GM18511 (cell line): Measurements from ENCODE around the gene PCMTD2.
"Not testable (repeated sequence)": the region's sequence is repeated elsewhere in the genome, so short reads cannot be mapped to it uniquely, and the experiment has no call there.

ENCODE experiments used
- ATAC-seq: cut with Tn5 transposase; IDR thresholded peaks from one replicate; pipeline ENCODE4 v1.9.1; 2021; ENCODE audit warnings: mild to moderate bottlenecking, moderate library complexity; ENCODE audit not compliant: unreplicated experiment

Gene PCMTD2

DNA sequence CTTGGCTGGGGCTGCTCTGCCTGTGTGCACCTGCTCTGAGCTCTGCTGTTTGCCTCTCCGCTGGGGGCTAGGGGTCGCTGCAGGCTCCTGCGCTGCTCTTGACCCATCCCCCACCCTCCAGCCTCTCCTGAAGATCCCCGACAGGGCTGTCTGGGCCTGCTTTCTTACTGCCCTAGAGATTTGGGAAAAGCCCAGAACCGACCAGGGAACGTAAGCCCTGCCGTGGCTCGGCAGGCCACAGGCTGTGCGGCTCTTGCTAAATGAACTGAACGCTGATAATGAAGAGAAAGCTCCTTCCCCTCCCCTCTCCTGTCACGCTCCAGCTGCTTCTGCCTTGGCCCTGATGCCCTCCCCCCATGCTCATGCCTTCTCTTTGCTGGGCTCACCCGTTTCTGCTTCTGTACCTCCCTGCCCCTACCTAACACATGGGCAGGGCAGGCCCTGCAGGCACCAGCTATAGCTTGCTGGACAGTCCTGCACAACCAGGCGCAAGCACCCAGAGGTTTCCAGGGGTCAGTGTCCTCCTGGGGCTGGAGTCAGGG lies 32.0 kb upstream of the PCMTD2 start:
- ATAC-seq: no peak

DNA sequence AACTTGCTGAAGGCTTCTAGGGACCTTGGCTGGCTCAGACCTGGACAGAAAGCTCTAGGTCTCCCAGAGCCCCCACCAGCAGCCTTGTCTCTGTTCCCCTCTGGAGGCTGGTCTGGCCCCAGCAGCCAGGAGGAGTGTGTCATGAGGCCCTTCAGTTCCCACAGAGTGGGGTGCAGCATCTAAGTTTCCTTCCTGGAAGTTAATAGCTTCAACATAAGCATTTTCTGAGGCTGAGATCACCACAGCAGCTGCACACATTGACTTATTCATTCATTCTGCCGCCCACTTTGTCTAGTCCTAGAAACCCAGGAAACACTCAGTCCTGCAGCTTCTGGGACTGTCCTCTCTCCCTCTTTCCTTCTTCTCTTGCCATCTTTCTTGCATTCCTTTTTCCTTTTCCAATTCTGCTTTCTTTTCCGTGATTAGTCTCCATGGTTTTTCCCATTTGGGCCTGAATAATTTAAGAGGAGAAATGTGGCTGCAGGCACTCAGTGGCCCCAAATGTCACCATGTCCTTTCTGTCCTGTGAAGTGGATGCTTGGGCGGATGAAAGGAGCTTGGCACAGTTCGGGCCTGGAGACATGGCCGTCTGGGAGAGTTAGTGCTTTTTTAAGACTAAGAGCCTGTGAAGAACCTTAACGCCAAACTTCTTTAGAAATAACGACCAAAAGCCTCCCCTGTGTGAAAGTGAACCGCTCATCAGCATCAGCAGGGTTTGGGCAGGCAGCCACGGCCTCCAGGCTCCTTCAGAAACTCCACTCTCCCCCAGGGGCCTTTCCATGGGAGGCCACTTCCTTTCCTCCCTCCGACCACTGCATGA lies 31.0 kb upstream of the PCMTD2 start:
- no peak for ATAC-seq

DNA sequence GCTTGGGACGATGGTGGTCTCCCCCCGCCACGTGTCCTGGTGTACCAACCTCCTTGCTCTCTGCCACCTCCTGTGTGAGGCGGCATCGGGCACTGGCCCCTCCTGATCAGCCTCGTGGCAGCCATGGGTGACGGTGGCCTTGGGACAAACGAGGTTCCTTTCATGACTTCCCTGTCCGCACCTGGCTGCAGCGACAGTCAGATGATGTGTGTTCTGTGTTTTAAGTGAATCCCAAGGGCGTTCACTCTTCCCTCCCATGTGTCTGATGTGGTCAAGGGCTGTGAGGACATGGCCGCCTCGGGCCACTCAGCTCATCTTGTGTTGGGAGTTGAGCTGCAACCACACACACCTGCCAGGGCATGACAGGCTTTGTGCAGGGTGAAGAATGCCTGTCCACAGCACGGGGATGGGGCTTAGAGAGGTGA lies 30.4 kb upstream of the PCMTD2 start:
- ATAC-seq: no peak

DNA sequence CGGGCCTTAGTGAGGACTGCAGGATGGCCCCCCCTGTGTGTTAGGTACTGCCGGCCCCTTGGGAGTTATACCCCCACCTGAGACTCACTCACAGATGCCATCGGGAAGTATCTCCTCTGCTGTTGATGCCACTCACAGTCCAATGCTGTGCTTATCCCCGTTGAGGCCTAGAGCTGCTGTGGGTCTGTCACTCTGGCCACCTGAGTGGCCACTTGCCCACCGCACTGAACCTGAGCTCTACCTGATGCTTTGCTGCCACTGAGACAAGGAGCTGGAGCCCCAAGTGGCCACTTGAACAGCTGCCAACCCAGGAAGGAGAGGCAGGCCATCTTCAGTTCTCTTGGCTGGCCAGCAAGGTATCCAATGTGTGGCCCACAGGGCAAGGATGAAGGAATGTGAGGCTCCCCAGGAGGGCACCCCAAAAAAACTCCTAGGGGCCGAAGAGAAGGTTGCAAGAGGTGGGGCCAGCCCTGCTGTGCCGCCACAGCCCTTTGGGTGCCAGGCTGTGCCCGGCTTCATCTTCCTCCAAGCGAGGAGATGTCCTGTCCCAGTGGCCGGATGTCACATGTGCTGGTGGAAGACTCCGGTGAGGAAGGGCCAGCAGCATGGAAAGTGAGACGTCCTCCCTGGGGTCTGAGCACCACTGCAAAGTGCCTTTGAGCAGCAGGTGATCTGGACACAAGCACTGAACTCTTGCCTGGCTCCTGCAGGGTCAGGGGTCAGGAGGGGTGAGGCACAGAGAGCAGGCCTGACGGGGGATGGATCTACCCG lies 29.5 kb upstream of the PCMTD2 start:
- ATAC-seq: no peak

DNA sequence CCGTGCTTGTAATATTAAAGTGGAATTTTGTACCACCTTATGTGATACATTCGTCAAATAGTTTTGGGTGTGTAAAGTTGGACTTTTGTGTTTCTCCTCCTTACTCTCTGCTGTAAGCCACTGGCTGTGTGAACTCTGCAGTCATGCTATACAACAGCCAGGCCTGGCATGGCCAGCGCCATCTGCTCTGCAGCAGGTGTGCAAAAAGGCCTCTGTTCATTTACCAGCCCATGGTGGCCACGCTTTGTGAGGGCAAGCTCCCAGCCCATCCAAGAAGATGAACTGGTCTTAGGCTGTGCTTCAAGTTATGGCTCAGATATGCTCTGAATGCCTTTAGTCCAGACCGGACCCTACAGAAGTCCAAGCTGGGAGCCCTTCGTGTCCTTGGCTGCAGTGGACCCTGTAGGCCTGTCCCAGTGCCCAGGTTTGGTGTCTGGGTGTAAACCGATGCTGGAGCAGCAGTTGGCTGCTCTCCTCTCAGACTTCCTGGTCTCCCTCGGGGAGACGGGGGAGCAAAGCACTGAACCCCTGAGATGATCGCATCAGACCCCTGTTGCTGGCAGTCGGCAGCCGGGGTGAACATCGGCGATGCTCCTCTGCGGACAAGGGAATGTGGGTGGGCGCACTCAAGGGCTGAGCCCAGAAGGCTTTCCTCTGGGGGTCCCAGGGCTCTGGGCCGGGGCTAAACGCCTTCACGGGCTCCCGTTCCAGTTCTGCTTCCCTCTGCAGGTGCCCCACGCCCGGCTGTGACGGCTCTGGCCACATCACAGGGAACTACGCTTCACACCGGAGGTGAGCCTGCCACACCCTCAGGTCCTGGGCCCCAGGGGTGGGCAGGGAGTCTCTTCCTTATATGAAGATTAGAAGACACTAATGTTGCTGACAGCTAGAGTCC lies 28.6 kb upstream of the PCMTD2 start:
- no peak for ATAC-seq

DNA sequence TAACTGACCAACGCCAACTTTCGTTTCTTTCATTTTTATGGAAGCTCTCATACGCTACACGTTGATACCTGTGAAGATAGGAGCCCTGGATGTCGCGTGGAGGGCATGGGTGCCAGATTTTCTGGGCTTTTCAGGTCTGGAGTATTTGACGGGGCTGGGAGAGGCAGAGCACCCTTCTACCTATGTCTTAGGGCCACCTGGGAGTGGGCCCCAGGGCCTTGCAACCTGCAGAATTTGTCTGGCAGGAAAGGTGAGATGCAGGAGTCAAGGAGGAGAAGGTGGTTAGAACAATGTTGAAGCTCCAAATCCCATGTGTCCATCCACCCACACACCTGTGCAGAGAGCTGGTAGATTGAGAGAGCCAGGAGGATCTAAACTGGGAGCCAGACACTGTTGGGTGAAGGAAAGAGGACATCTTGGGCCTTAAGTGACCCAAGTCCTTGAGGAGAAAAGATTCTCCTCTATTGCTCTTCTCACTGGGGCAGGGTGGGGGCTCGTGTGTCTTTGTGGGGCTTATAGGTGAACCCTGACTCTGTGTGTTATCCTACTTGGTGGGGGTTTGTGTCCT lies 27.4 kb upstream of the PCMTD2 start:
- ATAC-seq: no peak

DNA sequence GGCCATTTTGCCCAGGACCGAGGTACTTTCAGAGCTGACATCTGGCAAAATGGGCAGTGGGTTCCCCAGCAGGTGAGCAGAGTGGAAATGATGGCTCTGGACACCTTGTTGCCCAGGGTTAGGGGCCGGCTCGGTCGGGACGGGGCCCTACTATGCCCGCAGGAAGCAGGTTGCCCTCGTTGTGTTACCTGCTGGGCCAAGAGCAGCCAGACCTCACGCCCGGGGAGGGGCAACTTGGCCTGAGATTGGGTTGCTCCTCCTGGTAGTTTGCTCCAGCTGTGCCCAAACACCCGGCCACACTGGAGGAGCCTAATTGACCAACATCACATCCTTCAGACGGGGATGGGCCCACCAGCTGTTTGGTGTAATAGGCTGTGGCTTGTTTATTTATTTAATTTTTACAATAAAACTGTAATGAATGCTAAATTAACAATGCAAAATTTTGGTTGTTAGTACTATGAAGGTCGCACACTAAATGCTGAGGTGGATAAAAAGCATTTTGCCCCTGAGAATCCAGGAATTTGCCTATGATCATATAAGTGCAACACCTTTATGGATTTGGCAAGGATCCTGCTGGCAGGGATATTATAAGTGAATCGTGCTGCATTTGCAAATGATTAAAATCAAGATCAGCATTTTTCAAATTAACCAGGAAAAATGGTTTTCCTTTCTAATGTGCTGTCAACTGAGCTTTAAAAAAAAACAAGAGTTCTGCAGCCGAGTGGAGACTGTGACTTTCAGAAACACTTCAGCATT lies 26.6 kb upstream of the PCMTD2 start:
- no peak for ATAC-seq

DNA sequence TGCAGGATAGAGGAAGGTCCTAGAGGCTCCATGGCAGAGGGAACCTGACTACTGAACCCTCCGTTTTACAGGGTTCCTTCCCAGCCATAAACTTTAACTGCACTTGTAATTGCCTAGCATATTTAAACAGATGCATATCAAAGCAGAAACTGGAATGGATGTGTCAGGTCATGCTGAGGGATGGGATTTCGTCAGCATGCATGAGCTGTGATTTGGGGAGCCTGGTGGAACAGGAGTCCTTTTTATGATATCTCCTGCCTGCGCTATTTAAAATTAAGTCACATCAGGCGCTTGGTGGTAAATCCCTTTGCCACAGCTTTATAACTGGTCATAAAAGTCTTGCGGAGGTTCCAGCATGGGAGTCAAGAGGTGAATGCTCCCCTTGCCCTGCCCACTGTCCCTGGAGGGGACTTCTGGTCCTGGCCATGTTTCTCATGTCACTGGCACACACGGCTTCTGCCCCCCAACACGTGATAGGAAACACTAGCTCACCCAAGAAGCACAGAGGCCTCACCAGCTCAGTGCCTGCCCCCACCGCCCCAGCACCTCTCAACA lies 26.0 kb upstream of the PCMTD2 start:
- ATAC-seq: no peak

DNA sequence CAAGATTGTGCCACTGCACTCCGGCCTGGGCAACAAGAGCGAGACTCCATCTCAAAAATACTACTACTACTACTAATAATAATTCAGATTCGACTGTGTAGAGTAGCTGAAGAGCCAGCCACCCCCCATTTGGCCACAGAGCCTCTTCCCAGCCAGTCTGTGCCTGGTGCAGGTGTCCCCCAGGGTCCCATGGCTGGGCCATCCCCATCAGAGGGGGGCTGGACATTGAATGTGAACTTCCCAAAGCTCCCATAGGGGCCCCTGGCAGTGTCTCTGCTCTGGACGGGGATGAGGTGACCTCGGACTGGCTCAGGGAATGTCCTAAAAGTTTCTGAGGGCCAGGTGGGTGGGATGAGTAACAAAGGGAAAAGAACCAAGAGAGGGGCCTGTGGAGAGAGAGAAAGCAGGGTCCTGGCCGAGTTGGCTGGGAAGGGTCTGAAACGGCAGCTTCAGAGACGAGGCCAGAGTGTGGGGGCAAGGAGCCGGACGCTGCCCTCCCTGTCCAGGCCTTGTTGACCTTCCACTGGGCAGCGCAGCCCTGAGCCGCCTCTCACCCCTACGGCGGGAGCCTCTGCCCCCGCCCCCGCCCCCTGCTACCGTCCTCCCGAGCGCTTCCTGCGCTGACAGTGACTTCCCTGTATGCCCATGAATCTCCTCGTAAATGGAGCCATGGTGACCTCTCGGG lies 24.9 kb upstream of the PCMTD2 start:
- no peak for ATAC-seq

DNA sequence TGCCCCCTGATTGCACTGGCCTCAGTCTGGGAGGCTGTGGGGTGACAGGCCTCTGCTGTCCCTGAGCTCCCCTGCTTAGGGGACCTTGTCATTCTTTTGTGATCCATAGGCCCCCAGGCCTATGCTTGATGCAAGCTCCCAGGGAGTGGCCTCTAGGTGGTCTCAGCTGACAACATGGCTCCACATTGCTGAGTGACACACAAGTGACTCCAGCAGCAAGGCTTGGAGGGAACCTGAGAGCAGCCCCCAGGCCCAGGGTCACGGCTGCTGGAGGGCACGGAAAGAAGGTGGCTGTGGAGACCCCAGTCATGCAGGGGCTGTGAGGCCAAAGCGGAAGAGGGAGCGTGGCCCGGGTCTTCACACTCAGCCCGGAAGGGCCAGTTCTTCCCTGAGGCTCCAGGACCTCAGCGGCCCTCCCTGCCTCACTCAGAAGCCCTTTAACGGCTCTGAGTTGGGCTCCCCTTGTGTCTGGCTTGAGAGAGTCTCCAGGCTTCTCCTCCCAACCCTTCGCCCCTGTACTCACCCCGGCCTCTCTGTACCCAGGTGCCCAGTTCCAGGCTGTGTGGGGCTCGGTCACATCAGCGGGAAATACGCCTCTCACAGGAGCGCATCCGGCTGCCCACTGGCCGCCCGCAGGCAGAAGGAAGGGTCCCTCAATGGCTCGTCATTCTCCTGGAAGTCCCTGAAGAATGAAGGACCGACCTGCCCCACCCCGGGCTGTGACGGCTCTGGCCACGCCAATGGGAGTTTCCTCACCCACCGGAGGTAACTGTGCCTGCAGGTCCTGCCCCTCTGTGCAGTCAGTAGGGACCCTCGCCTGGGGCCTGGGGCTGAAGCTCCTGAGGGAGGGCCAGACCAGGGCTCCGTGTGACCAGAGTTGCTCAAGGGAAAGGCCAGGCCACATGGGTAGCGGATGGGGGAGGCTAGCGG lies 23.7 kb upstream of the PCMTD2 start:
- no peak for ATAC-seq

DNA sequence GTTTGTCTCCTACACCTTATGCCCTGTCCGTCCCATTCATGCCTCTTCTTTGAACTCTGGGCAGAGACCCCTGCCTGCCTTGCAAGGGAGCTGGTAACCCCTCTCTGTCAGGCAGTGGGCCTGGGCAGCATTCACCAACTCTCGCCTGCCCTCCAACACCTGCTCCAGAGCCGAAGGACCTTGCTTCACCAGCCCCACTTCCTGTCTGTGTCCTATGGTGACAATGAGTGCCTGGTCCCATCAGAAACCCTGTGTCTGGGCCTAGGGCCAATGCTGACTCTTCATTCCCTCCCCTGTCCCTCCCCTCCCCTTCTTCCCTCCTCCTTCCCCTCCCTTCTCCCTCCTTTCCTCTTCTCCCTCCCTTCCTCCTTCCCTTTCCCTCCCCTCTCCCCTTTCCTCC lies 22.8 kb upstream of the PCMTD2 start:
- no peak for ATAC-seq

DNA sequence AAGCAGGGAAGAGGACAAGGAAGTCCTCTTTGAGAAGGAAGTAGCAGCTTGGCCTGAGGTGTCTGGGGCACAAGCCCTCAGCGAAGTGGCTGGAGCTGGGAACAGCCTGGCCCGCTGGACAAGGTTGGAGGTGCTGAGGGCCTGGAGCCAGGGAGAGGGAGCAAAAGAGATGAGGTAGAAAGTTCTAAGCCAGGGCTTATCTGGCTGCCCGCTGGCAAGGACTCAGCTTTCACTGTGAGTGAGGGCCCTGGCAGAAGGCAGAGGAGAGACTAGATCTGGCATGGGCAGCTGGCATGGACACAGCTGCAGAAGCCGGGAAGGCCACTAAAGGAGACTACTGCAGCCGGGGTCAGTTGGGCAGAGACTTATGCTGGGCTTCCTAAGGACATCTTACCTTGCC lies 21.8 kb upstream of the PCMTD2 start:
- no peak for ATAC-seq

DNA sequence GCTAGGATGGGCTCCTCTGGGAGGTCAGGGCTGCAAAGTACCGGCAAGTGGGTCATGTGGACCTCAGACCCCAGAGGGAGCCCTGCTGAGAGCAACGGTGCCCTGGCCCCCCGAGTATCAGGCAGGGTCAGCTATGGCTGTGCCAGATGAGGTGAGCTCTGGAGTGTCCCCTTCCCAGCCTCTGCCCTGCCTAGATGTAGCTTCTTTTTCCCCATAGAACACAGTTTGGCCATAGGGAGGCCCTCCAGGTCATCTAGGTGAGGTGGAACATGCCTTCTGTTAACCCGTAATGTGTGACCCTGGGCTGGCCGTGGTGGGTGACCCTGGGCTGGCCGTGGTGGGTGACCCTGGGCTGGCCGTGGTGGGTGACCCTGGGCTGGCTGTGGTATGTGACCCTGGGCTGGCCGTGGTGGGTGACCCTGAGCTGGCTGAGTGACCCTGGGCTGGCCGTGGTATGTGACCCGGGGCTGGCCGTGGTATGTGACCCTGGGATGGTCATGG lies 21.2 kb upstream of the PCMTD2 start:
- ATAC-seq: no peak

DNA sequence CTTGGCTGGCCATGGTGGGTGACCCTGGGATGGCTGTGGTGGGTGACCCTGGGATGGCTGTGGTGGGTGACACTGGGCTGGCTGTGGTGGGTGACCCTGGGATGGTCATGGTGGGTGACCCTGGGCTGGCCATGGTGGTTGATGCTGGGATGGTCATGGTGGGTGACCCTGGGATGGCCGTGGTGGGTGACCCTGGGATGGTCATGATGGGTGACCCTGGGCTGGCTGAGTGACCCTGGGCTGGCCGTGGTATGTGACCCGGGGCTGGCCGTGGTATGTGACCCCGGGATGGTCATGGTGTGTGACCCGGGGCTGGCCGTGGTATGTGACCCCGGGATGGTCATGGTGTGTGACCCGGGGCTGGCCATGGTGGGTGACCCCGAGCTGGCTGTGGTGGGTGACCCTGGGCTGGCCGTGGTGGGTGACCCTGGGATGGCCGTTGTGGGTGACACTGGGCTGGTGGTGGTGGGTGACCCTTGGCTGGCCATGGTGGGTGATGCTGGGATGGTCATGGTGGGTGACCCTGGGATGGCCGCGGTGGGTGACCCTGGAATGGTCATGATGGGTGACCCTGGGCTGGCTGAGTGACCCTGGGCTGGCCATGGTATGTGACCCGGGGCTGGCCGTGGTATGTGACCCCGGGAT lies 20.5 kb upstream of the PCMTD2 start:
- not testable (repeated sequence) for ATAC-seq

DNA sequence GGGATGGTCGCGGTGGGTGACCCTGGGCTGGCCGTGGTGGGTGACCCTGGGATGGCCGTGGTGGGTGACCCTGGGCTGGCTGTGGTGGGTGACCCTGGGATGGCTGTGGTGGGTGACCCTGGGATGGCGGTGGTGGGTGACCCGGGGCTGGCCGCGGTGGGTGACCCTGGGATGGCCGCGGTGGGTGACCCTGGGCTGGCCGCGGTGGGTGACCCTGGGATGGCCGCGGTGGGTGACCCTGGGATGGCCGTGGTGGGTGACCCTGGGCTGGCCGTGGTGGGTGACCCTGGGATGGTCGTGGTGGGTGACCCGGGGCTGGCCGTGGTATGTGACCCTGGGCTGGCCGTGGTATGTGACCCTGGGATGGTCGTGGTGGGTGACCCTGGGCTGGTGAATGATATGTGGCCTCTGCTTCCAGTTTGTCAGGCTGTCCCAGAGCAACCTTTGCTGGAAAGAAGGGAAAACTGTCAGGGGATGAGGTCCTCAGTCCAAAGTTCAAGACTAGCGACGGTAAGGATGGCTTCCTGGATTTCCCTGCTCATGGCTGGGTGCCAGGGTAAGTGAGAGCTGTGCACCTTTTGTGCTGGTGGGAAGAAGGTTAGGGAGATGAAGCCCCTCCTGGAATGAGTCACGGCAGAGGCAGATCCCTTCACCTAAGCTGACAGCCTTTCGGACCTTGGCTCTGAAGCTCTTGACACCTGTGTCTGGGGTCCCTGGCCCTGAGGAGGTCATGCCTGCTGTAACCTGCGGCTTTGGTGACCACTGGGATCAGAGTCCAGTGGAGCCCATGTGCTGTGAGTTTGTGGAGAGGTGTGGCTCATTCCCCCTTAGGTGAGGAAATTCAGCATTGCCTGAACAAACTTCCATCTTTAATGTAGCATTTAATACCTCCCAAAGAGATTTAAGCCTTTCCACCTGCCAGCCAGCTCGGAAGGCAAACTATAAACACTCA lies 19.1 kb upstream of the PCMTD2 start:
- no peak for ATAC-seq

DNA sequence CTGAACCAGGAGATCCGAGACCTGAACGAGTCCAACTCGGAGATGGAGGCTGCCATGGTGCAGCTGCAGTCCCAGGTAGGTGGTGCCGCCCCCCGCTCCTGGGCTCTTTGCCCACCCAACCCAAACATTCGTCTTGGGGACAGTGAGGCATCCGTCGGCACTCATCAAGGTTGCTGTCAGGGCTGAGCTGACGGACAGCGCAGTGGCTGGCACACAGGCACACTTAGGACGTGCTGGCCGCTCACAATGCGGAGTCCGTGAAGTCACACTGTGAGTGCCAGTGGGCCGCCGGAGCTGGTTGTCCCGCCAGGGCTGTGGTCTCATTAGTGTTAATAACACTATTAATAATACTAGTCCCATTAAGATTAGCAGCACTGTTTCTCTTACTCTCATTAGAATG lies 18.2 kb upstream of the PCMTD2 start:
- ATAC-seq: no peak
